A673 (cell line): Measurements from ENCODE around the gene KCNA2.

Experiments used
- EZH2 ChIP-seq: fragments of 200-600 bp; sonication (generic); IDR thresholded peaks from 2 replicates; pipeline ENCODE4 v1.6.1; 2017; ENCODE audit warnings: borderline replicate concordance, low read depth, mild to moderate bottlenecking, mixed read lengths, antibody characterized with exemption, low read length; ENCODE audit not compliant: poor library complexity, severe bottlenecking
- TF ChIP-seq, protein P1 (sequence below): fragments of 300-800, 200-600 bp; sonication (generic); conservative IDR thresholded peaks from 2 replicates; pipeline ENCODE4 v1.5.1; 2017; ENCODE audit warnings: low read depth, mild to moderate bottlenecking, antibody characterized with exemption, low read length, moderate library complexity, mixed read lengths

DNA sequence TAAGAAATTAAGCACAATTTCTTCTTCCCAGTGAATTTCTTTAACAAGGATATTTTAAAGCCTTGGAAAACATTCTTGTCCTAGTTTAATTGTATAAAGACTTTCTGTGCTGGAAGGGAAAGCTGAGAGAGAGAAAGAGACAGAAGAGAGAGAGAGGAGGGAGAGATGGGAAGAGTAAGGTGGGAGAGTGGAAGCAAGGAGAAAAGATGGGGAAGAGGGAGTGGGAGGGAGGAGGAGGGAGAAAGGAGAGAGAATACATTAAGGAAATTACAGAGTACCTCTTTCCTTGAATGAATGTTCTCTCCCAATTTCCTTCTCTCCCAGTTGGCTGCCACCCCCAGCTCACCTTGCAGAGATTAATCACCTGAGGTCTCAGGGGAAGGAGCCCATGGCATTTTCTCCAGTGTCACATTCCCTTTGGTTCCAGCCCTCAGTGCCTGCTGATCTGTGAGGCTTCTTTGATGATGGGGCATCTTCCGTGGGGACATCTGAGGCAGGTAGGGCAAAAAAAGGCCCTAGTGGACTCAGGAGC is 54.8 kb downstream of the KCNA2 start:
- no peak for TF ChIP-seq EZH2
- TF ChIP-seq, protein P1, sequence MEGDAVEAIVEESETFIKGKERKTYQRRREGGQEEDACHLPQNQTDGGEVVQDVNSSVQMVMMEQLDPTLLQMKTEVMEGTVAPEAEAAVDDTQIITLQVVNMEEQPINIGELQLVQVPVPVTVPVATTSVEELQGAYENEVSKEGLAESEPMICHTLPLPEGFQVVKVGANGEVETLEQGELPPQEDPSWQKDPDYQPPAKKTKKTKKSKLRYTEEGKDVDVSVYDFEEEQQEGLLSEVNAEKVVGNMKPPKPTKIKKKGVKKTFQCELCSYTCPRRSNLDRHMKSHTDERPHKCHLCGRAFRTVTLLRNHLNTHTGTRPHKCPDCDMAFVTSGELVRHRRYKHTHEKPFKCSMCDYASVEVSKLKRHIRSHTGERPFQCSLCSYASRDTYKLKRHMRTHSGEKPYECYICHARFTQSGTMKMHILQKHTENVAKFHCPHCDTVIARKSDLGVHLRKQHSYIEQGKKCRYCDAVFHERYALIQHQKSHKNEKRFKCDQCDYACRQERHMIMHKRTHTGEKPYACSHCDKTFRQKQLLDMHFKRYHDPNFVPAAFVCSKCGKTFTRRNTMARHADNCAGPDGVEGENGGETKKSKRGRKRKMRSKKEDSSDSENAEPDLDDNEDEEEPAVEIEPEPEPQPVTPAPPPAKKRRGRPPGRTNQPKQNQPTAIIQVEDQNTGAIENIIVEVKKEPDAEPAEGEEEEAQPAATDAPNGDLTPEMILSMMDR: no peak
